CD4-positive, alpha-beta T cell (primary cell): ENCODE measurements around the gene GRIA1. TPM values are rescaled to one million over a fixed set of nuclear protein-coding genes. Genes with fewer than 3 reads are reported as not detected.

ENCODE experiments used
- ATAC-seq: fragments of 200-7000 bp; cut with Tn5 transposase; one replicate; pipeline ENCODE4 v1.10.0; 2022; ENCODE audit warnings: mild to moderate bottlenecking; ENCODE audit not compliant: poor library complexity
- CTCF ChIA-PET: fragments of 350-600 bp; sonication (Branson Sonifier 250); formaldehyde crosslinking; loops from one replicate; lab custom pipeline; 2021; ENCODE audit warnings: antibody characterized with exemption, inconsistent platforms; lab: Charles Lee
- POLR2A ChIA-PET: fragments of 350-600 bp; sonication (Branson Sonifier 250); formaldehyde crosslinking; loops from one replicate; lab custom pipeline; 2021; ENCODE audit warnings: antibody characterized with exemption, inconsistent platforms; lab: Charles Lee
- DNase-seq, 14 experiments: peaks; one replicate each; pipeline ENCODE4 v3.0.0-alpha.2; 2013 to 2020; ENCODE audit warnings: mixed read lengths in 2 of 14
- H3K27ac ChIP-seq, 2 donors: one replicate each; pipeline versions ENCODE4 v1.5.1 to v1.7.0; 2013; ENCODE audit warnings: low read length in 2 of 2, low read depth in 1 of 2, mild to moderate bottlenecking in 1 of 2
- H3K27me3 ChIP-seq, 2 experiments: 1 replicate in 1 of 2; 2 replicates in 1 of 2; pipeline versions ENCODE4 v1.6.1 to v1.7.0; 2013; ENCODE audit warnings: low read length in 2 of 2, control low read depth in 1 of 2, mild to moderate bottlenecking in 1 of 2, moderate library complexity in 1 of 2; ENCODE audit not compliant: insufficient read depth in 2 of 2, control insufficient read depth in 1 of 2
- H3K36me3 ChIP-seq: one replicate; pipeline ENCODE4 v1.6.1; 2013; ENCODE audit warnings: low read length, control low read depth; ENCODE audit not compliant: insufficient read depth
- H3K4me1 ChIP-seq: one replicate; pipeline ENCODE4 v1.6.1; 2013; ENCODE audit warnings: low read length, control low read depth; ENCODE audit not compliant: insufficient read depth
- H3K4me3 ChIP-seq: one replicate; pipeline ENCODE4 v1.5.1; 2013; ENCODE audit warnings: mild to moderate bottlenecking, low read length, moderate library complexity
- H3K9me3 ChIP-seq, 2 experiments: 1 replicate in 1 of 2; 2 replicates in 1 of 2; pipeline versions ENCODE4 v1.6.1 to v1.7.0; 2013; ENCODE audit warnings: low read length in 2 of 2, mild to moderate bottlenecking in 2 of 2, control low read depth in 1 of 2, moderate library complexity in 1 of 2; ENCODE audit not compliant: control insufficient read depth in 1 of 2, insufficient read depth in 1 of 2
- H3K27ac Mint-ChIP-seq: one replicate; pipeline ENCODE4 v1.8.0; 2020; ENCODE audit warnings: mixed read lengths
- H3K27me3 Mint-ChIP-seq: one replicate; pipeline ENCODE4 v1.8.0; 2021; ENCODE audit warnings: mixed read lengths
- H3K36me3 Mint-ChIP-seq: one replicate; pipeline ENCODE4 v1.8.0; 2021; ENCODE audit warnings: low read depth, mixed read lengths
- H3K4me1 Mint-ChIP-seq: one replicate; pipeline ENCODE4 v1.8.0; 2021; ENCODE audit warnings: low read depth, mixed read lengths
- H3K4me3 Mint-ChIP-seq: one replicate; pipeline ENCODE4 v1.8.0; 2020; ENCODE audit warnings: mild to moderate bottlenecking, mixed read lengths
- H3K9me3 Mint-ChIP-seq: one replicate; pipeline ENCODE4 v1.8.0; 2020; ENCODE audit warnings: mixed read lengths
- CTCF ChIP-seq: fragments of 200-600 bp; IDR thresholded peaks from one replicate; pipeline ENCODE4 v1.8.0; 2022; ENCODE audit warnings: antibody characterized with exemption, mild to moderate bottlenecking
- intact Hi-C, 2 experiments: fragments of 100-400 bp; cut with DNase I in 1 of 2; cut with micrococcal nuclease in 1 of 2; formaldehyde crosslinking; loops; one replicate each; pipeline versions ENCODE4 v1.15.1 to v1.9.0; 2023 to 2025; cut with DNase I, micrococcal nuclease
- total RNA-seq, 174 experiments: library from RNA in 2 of 174; stranded (reverse) in 2 of 174; gene quantifications; one replicate each; pipeline ENCODE4 v1.2.3 and lab custom pipeline; 2021 to 2026

The GRIA1 gene
- total RNA-seq, 2 experiments from 2014 or later: not detected

GRCh38 chr5:153601377-153601776, 110.9 kb downstream of the GRIA1 start:
- Mint-ChIP-seq H3K9me3 (no peaks in the 10 kb centered on the region), H3K36me3 (no peaks in the 10 kb centered on the region), H3K27me3 (no peaks in the 10 kb centered on the region), H3K4me1 (no peaks in the 10 kb centered on the region), H3K27ac (no peak overlapping the region), H3K4me3 (no peak overlapping the region)
- no peaks in the 10 kb centered on the region for H3K36me3 ChIP-seq
- intact Hi-C loops: no loop called here
- ATAC-seq (no peak), DNase-seq (no peak)
- ChIA-PET CTCF (no interaction called here), POLR2A (no interaction called here)
- H3K4me1 ChIP-seq: no peaks in the 10 kb centered on the region
- no peak for TF ChIP-seq CTCF
- H3K27ac ChIP-seq: no peak overlapping the region
- H3K27me3 ChIP-seq: no peaks in the 10 kb centered on the region
- no peak overlapping the region for H3K4me3 ChIP-seq
- no peaks in the 10 kb centered on the region for H3K9me3 ChIP-seq

- POLR2A ChIA-PET: no interaction called here
- intact Hi-C loops: no loop called here
- H3K4me1 ChIP-seq: no peaks in the 10 kb centered on the region
- H3K9me3 ChIP-seq: no peaks in the 10 kb centered on the region
- no peak for TF ChIP-seq CTCF
- H3K27ac ChIP-seq: no peak overlapping the region
- no peaks in the 10 kb centered on the region for H3K36me3 ChIP-seq
- Mint-ChIP-seq H3K4me3 (no peak overlapping the region), H3K9me3 (no peaks in the 10 kb centered on the region), H3K27ac (no peak overlapping the region), H3K27me3 (no peaks in the 10 kb centered on the region), H3K4me1 (no peaks in the 10 kb centered on the region), H3K36me3 (no peaks in the 10 kb centered on the region)
- no peak for ATAC-seq
- no peak overlapping the region for H3K4me3 ChIP-seq
- CTCF ChIA-PET: no interaction called here
- no peak for DNase-seq
- H3K27me3 ChIP-seq: no peaks in the 10 kb centered on the region
Measured at GRCh38 chr5:153605386-153605785, 114.9 kb downstream of the GRIA1 start.

GRCh38 chr5:153610009-153610408, 119.5 kb downstream of the GRIA1 start:
- no peaks in the 10 kb centered on the region for H3K4me1 ChIP-seq
- H3K4me1 Mint-ChIP-seq: no peaks in the 10 kb centered on the region
- H3K4me3 Mint-ChIP-seq: no peak overlapping the region
- no peaks in the 10 kb centered on the region for H3K9me3 Mint-ChIP-seq
- POLR2A ChIA-PET: no interaction called here
- no peaks in the 10 kb centered on the region for H3K36me3 Mint-ChIP-seq
- no peaks in the 10 kb centered on the region for H3K36me3 ChIP-seq
- peaks cover 9% of the 10 kb centered on the region for H3K27me3 Mint-ChIP-seq
- no peak overlapping the region for H3K27ac Mint-ChIP-seq
- no peak for DNase-seq
- no peak for ATAC-seq
- no peak for TF ChIP-seq CTCF
- no peak overlapping the region for H3K4me3 ChIP-seq
- H3K27me3 ChIP-seq: no peaks in the 10 kb centered on the region
- intact Hi-C loops: no loop called here
- no peak overlapping the region for H3K27ac ChIP-seq
- CTCF ChIA-PET: no interaction called here
- H3K9me3 ChIP-seq: no peaks in the 10 kb centered on the region
